Left kidney (tissue), 2 donors: ENCODE data around the gene RTN4. TPM values are rescaled to one million over a fixed set of nuclear protein-coding genes. Genes with fewer than 3 reads are reported as not detected.

Experiments
- DNase-seq: peaks from one replicate; pipeline ENCODE4 v3.0.0-alpha.2; 2013
- polyA plus RNA-seq: library from polyadenylated mRNA; unstranded; fragments of 120-200 nt; gene quantifications from one replicate; pipeline ENCODE4 v1.2.1, GENCODE V29; 2013; ENCODE audit not compliant: insufficient read length

Gene RTN4
- polyA plus RNA-seq, 1 donor, result 374 TPM

DNA sequence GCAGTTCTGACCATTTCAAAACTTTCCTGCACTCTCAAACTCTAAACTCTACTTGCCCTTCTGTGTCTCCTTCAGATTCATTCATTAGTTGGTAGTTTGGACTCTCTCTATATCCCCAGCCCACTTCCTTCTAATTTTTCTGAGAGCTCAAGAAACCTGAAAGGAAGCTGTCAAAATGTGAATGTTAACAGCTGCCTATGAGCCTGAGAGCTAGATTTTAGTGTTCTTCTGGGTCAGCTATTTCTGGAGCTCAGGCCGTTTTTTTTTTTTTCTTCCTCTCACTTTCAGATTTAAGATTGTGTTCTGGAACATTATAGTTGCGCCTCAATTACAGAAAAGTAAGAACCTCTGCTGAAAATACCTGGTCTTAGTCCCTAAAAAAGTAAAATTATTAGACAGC is 73.1 kb downstream of the RTN4 start:
- DNase-seq, result peak; percentile 50

DNA sequence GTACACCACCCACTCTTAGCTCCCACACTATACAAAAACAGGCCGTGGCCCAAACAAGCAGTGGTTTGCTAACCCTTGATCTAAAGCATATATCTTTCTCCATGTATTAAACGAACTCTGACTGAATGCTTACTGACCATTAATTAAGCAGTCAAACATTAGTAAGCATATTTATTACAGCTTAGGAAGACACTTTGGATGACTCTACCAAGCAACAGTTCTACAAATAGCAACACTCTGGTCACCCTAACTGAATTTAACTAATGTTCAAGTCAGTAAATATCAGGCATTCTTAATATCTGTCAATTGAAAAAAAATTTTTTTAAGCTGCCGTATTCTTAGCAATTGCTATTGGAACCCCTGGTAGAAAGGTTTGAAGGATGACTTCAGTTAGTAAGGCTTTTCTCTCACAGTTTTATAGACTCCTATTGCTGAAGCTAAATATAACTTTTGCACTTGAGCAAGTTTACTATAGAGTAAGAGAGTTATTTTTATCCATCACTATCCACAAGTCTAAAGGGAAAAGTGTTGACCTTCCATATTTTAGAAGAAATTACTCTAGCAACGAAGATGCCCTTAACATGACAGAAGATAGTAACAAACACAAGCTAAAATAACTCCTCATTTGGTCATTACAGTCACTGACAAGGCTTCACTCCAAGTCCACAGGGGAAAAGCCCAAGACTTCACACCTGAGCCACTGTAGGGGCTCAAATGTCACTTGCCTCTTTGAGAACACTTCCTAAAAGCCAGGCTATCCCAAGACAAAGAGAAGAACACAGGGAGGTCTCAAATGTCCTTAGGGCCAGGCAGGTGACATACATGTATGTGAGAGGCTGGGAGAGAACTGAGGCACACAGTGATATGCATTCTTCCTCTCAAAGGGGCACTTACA is 74.4 kb downstream of the RTN4 start:
- DNase-seq, result no peak

DNA sequence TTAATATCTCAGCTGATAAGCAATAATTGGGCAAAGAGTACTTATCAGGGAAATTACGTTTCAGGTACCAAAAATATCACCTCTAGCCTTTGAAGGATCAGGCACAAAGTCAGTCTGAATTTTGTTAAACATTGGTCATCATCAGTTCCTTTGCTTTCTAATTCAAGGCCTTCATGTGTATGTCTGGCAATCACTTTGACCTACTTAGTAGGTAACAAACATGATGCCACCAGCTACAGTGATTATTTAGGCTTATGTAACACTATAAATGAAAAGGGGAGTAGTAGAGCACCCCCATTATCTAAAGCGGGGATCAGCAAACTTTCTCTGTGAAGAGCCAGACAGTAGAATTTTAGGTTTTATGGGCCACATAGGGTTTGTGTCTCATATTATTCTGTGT is 75.1 kb downstream of the RTN4 start:
- no peak for DNase-seq

DNA sequence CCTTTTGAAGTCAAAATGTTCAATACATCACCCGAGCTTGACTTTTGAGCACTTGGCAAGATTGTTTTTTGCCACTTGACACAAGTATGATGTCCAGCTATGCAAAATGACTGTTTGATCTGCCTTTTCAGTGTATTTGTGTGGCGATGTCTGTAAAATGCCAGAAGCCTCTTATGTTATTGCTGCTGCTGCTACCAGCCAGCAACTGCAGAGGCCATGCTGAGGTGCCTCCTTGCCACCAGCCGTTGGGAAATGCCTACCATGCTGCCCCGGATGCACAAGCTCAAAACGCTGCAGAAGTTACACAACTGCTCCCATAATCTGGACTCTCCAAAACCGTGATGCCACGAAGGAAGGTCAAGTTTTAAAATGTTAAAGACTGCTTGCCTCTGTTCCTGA is 80.3 kb downstream of the RTN4 start:
- no peak for DNase-seq

DNA sequence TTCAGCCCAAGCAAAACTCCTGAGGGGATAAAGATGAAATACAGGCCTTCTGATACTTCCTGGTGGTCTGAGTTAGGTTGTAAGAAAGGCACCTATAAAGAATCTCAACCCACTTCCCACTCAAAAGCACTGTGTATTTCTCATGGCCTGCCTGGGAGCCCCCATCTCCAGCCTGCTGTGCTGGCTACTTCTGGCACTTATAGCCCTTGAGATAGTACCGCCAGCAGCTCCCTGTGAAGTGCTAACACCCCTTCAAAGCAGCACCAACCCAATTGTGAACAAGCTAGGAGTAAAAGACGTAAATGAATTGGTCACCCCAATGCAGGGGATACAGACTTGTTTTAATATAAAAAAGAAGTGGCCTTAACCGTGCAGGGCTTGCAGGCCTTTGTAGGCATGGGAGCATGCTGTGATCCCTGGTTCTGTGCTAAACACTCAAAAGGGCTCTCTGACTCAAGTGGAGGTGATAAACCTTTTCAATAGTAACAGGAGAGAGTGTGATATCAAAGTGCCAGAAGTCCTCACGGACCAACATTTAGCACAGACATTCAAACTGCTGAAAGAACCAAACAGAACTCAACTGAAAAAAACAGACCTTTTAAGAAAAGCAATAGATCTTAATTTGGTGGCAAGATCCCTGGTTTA is 80.8 kb downstream of the RTN4 start:
- DNase-seq, result no peak

DNA sequence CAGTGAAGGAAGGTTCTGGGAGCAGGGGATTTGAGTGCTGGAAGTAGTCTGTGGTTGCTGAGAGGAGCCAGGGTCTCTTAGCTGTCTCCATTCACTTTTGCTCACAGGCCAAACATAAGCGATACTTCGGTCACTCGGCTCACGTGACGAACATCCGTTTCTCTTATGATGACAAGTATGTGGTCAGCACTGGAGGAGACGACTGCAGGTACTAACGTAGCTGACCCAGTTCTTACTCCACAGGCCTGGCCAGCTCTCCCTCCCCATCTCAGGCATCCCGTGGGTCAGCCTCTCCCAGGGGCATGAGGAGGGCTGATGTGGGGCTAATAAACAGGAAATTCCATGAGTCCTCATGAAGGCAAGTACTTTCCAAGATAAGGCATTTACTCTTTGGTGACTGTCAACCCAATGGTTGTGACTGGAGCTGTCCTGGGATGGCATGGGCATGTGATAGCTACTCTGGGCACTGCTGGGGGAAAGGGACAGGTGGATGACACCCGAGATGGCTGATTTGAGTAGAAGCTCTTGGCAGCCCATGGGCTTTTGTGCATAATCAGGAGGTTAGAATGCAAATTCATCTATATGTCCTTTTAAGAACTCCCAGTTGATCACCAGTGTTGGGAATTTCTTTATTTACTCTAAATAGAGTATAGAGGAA is 81.6 kb downstream of the RTN4 start:
- no peak for DNase-seq

DNA sequence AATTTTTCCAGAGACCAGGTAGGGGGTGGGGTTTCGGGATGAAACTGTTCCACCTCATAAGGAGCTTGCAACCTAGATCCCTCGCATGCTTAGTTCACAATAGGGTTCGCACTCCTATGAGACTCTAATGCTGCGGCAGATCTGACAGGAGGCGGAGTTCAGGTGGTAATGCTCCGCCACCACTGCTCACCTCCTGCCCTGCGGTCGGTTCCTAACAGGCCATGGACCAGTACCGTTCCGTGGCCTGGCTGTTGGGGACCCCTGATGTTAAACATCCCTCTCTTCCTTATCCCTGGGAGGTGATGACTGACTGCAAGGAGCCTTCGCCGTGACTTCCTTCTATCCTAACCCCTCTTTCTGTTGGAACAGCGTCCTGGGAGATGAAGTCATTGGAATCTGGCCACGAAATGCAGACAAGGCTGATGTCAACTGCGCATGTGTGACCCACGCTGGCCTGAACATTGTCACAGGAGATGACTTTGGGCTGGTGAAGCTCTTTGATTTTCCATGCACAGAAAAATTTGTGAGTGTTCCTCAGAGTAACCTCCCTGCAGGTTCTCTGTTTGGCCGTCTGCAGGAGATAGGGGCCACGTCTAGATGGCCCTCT is 82.4 kb downstream of the RTN4 start:
- no peak for DNase-seq

DNA sequence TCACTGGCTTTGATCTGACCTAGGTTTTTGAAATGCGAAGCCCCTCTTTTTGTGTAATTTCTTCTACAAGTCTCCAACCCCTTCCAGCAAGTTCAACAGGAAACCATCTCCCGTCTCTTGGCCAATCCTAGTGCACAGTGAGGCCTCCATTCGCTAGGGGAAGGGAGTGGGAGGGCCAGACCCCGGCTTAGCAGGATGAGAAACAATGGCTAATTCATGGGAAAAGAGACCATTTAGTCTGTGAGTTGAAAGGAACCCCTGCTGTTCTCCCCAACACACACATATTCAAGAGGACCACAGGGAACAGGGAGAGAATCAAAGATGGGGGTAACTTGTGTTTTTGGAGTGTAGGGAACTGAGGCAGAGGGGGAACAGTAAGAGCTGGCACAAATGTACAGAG is 83.0 kb downstream of the RTN4 start:
- no peak for DNase-seq

DNA sequence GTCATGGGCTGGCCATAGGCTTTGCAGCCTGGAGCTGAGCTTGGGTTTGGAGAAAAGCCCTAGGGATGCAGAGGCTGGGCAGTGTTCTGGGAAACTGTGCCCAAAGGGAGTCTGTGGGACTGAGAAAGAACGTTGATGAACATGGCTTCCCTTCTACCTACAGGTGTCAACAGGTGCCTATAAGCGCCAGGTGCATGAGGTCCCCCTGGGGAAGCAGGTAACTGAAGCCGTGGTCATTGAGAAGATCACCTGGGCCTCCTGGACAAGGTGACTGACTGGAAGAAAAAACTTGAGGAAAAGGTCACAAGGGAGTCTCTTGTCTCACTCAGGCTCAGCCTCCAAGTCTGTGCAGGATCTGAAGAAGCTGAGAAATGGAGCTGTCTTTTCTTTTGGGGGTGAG is 83.4 kb downstream of the RTN4 start:
- no peak for DNase-seq

DNA sequence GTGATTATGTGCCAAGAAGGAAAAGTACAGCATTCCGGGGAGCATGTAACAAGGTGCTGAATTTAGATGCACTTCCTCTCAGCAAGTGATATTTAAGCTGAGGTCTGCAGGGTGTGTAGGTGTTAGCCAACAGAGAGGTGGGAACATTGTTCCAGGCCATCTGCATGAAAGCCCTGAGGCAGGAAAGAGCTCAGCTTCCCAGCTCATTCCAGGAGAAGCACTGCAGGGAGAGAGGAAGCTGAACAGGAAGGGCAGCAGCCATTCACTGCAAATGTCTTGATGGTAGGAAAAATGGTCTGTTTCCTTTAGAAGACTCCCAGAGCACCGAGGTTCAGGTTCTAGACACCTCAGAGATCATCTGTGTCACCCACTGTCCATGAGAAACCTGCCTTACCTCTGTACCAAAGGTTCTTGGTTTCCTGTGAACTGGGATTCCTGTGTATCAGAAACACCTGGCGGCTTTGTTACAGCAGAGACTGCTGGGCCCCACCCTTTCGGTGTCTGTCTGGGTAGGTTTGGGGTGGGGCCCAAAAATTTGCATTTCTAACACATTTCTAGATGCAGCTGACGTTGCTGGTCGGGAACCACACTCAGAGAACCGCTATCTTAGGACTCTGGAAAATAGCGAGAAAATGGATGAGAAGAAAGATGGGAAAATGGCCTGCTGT is 84.0 kb downstream of the RTN4 start:
- no peak for DNase-seq

DNA sequence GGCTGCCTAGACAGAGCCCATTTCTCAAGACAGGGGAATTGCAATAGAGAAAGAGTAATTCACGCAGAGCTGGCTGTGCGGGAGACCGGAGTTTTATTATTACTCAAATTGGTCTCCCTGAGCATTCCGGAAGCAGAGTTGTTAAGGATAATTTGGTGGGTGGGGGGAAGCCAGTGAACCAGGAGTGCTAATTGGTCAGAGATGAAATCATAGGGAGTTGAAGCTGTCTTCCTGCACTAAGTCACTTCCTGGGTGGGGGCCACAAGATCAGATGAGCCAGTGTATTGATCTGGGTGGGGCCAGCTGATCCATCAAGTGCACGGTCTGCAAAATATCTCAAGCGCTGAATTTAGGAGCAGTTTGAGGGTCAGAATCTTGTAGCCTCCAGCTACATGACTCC is 84.8 kb downstream of the RTN4 start:
- DNase-seq, result no peak

DNA sequence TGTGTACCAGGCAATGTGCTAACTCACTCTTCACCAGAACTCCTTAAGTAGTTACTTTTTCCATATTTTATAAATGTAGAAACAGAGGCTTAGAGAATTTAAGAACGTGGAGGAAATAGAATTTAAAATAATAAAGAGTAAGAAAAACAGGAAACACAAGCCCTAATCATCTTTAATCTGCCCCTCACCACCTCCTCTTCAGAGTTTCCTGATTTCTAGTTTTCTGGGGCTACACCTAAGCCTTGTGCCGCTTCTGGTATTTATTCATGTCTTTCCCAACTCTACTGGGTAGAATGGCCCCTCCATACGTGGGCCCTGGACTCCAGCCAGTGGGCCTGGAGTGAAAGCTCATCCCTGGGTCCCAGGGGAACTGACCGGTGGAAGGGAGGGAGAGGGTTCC is 85.4 kb downstream of the RTN4 start:
- DNase-seq, result no peak

DNA sequence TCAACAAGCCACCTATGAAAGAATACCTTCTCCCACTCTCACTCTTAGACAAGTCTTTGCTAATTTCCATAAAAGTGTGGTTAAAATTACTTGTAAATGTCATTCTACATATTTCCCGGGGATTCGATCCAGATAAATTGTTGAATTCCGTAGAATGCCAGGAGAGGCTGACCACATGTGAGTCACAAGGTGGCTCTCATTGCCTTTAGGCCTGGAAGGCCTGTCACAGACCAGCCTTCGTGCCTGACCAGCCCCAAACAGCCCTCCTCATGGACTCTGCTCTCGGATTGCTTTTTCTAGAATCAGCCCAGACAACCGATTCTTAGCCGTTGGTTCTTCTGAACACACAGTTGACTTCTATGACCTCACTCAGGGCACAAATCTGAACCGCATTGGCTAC is 86.0 kb downstream of the RTN4 start:
- DNase-seq, result no peak

DNA sequence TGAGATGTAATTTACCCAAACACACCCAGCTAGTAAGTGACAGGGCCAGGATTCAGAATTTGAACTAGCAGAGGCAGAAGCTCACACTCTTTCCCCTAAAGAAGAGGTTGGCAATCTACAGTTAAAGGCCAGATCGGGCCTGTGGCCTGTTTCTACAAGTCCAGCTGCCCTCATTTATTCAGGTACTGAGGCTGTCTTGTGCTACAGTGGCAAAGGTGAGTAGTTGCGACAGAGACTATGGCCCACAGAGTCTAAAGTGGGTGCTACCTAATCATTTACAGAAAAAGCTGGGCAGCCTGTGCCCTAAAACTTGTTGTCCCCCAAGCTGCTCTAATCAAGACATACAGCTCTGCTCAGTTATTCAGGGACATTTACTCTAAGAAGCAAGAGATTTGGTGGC is 86.8 kb downstream of the RTN4 start:
- DNase-seq, result no peak

DNA sequence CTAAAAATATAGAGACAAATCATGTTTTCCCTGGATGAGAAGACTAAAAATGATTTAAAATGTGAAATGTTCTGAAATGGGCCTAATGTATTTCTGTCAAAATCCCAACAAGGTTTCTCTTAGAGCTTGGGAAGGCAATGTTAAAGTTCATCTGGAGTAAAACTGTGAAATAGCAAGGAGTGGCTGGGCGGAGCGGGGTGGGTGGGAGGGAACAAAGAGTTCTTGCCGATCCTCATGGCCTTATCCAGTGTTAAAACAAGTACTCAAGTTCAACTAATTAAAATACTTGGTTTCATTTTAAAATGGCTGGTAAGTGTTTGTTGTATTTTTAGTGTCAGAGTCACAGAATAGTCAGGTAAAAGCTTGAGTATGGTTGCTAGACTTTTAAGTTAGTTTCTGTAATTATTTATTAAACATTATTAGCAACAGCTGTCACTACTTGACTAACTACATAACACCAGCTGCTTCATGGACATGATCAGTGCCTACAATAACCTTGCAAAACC is 87.3 kb downstream of the RTN4 start:
- no peak for DNase-seq

DNA sequence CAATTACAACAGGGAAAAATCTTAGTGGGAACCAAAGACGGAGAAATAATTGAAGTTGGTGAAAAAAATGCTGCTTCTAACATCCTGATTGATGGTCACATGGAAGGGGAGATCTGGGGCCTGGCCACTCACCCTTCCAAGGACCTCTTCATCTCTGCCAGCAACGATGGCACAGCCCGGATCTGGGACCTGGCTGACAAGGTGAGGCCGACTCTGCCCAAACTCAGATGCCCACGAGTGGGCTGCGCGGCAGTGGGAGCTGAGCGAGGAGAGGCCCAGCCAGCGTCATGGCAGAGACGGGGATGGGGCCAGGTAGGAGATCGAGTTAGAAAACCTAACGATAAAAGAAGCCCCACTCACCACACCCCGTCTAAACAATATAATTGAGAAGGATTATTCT is 87.7 kb downstream of the RTN4 start:
- no peak for DNase-seq

DNA sequence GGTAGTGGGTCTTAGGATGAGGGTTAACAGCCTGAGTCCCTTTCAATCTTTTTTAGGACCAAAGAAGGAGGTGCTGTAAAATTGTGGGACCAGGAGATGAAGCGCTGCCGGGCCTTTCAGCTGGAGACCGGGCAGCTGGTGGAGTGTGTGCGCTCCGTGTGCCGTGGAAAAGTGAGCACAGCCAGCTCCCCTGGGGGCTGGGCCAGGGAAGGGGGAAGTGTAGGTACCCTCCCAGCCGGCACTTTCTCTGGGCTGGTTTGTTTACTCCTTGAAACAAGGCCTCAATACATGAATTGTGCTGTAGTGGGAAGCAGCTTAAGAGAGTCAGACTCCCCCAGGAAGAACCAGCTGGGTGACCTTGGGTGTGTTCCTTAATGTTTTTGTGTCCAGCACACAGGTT is 90.1 kb downstream of the RTN4 start:
- no peak for DNase-seq

DNA sequence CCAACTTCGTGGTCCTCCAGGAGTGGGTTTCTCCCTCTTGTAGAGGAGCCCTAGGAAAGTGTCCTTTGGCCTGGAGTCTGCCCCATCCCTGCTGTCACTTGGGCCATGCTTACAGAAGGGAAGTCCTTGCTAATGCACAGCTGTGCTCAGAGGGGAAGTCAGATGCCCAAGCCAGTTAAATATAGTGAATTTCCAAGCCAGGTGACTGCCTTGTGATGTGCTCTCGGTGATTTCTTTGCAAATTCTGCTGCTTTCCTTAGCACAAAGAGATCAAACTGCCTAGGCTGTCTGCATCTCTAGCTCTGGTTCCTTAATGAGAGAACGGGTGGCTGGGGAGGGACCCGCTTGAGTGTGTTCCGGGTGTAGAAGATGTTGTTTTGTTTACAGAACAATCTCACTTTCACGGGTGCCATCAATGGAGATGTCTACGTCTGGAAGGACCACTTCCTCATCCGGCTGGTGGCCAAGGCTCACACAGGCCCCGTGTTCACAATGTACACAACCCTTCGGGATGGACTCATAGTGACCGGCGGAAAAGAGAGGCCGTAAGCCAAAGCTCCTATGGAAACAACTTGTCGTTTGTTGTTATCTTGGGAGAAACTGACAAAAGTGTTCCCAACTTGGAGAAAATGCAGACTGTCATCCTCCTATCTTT is 91.4 kb downstream of the RTN4 start:
- no peak for DNase-seq

DNA sequence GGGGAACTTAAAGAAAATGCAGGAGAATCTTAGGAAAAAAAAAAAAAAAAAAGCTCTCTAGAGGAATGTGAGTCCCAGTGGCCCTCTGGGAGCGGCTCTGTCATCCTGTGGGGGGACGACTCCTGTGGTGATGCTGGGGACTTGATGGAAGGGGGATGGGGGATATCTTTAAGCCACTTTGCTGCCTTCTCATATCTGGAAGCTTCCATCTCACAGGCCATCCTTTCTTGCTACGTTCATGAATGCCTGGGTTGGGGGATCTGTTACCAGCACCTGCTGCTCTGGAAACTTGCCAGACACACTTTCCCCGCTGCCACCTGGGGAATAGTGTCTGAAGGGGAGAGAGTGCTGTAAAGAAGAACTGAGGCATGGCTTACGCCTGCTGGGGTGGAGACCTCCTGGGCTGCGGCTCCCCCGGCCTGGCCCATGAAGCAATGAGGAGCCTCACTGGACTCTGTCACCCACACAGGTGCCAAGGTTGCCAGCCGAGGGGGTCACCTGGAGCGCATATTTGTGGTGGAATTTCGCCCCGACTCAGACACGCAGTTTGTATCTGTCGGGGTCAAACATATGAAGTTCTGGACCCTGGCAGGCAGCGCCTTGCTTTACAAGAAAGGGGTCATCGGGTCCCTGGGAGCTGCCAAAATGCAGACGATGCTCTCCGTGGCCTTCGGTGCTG is 92.8 kb downstream of the RTN4 start:
- DNase-seq, result no peak

DNA sequence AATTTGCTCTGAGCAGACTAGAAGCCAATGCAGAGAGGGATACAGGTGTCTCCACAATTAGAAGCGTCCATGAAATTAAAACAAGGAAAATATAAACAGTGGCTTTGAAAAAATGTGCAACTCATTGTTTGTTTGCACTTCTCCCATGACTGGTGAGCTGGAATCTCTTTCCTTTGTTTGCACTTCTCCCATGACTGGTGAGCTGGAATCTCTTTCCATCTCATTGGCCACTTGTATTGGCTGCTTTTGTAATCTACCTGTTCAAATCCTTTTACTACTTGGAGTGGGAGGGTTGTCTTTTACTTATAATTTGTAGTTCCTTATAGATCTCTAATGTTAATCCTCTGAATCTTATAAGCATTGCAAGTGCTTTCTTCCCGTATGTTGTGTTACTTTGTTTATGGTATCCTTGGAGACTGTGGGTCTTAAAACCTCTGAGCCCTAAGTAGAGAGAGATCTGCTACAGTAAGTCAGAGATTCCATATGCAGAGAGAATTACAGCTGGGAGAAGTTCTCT is 94.1 kb downstream of the RTN4 start:
- DNase-seq, result no peak
